ENCODE data around the gene PRIMA1.

The PRIMA1 gene

GRCh38 chr14:93772263-93772662, 16.0 kb downstream of the PRIMA1 start:
- TF ChIP-seq CTCF (IDR thresholded peaks at IDR 0.05; ENCODE audit: low read depth, low read length) = no peak
- DNase-seq (ENCODE audit: extremely low read depth, low read depth) = no peak

GRCh38 chr14:93765970-93766369, 22.3 kb downstream of the PRIMA1 start:
- no peak for TF ChIP-seq CTCF (IDR thresholded peaks at IDR 0.05; ENCODE audit: low read depth, low read length)
- DNase-seq (ENCODE audit: extremely low read depth, low read depth) = no peak

- no peak for TF ChIP-seq CTCF (IDR thresholded peaks at IDR 0.05; ENCODE audit: low read depth, low read length)
- DNase-seq (ENCODE audit: extremely low read depth, low read depth) = no peak
Observed at GRCh38 chr14:93765155-93765554, 23.1 kb downstream of the PRIMA1 start.

- no peak for DNase-seq (ENCODE audit: extremely low read depth, low read depth)
- no peak for TF ChIP-seq CTCF (IDR thresholded peaks at IDR 0.05; ENCODE audit: low read depth, low read length)
Observed at GRCh38 chr14:93764211-93764659, 24.1 kb downstream of the PRIMA1 start.

GRCh38 chr14:93759719-93760307, 28.5 kb downstream of the PRIMA1 start:
- TF ChIP-seq CTCF (IDR thresholded peaks at IDR 0.05; ENCODE audit: low read depth, low read length) = no peak
- DNase-seq (ENCODE audit: extremely low read depth, low read depth) = no peak

GRCh38 chr14:93757206-93757605, 31.1 kb downstream of the PRIMA1 start:
- TF ChIP-seq CTCF (IDR thresholded peaks at IDR 0.05; ENCODE audit: low read depth, low read length) = no peak
- DNase-seq (ENCODE audit: extremely low read depth, low read depth) = no peak

GRCh38 chr14:93753647-93754046, 34.6 kb downstream of the PRIMA1 start:
- DNase-seq (ENCODE audit: extremely low read depth, low read depth) = no peak
- TF ChIP-seq CTCF (IDR thresholded peaks at IDR 0.05; ENCODE audit: low read depth, low read length) = no peak
